Hepatocyte (in vitro differentiated cells): ENCODE data around the gene CCN6.

ENCODE experiments used
- EZH2 ChIP-seq: fragments of 200-600 bp; sonication (generic); IDR thresholded peaks from 2 replicates; pipeline ENCODE4 v1.6.1; 2016; ENCODE audit warnings: antibody characterized with exemption, mild to moderate bottlenecking, borderline replicate concordance
- TF ChIP-seq, protein P1 (sequence below): fragments of 200-600 bp; sonication (generic); IDR thresholded peaks from 2 replicates; pipeline ENCODE4 v1.5.1; 2016; ENCODE audit warnings: antibody characterized with exemption, mild to moderate bottlenecking; ENCODE audit not compliant: poor library complexity

DNA sequence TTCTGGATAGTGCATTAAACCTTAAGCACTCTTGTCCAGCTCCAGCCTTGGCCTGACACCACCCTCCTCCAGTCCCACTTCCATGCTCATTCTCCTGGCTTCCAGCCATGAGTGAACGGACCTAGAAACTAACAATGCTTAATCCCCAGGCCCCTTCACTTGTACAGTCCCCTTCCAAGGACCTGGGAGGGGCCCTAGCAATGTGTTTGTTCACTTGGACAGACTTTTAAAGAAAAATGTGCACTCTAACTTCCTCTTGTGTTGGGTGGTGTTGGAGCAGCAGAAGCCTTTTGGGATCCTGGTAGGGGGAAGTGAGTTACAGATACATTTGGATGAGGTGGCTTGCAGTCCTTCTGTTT, 48.9 kb upstream of the CCN6 start:
- TF ChIP-seq, protein P1, sequence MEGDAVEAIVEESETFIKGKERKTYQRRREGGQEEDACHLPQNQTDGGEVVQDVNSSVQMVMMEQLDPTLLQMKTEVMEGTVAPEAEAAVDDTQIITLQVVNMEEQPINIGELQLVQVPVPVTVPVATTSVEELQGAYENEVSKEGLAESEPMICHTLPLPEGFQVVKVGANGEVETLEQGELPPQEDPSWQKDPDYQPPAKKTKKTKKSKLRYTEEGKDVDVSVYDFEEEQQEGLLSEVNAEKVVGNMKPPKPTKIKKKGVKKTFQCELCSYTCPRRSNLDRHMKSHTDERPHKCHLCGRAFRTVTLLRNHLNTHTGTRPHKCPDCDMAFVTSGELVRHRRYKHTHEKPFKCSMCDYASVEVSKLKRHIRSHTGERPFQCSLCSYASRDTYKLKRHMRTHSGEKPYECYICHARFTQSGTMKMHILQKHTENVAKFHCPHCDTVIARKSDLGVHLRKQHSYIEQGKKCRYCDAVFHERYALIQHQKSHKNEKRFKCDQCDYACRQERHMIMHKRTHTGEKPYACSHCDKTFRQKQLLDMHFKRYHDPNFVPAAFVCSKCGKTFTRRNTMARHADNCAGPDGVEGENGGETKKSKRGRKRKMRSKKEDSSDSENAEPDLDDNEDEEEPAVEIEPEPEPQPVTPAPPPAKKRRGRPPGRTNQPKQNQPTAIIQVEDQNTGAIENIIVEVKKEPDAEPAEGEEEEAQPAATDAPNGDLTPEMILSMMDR: no peak
- no peak for TF ChIP-seq EZH2
